Neural progenitor cell (in vitro differentiated cells): Measurements from ENCODE around the gene OS9. TPM values are rescaled to one million over a fixed set of nuclear protein-coding genes. Genes with fewer than 3 reads are reported as not detected.

ENCODE experiments used
- DNase-seq: peaks from one replicate; pipeline ENCODE4 v3.0.0-alpha.2; 2016; ENCODE audit warnings: low spot score
- H2AFZ ChIP-seq: fragments of 200-600 bp; sonication (generic); replicated peaks from 2 replicates; pipeline ENCODE4 v1.6.1; 2016; ENCODE audit warnings: antibody characterized with exemption
- H3F3A ChIP-seq: fragments of 200-600 bp; sonication (generic); 2 replicates; pipeline ENCODE4 v1.6.1; 2016; ENCODE audit warnings: antibody characterized with exemption, low read depth
- H3K27ac ChIP-seq: fragments of 200-600 bp; sonication (generic); 2 replicates; pipeline ENCODE4 v1.5.1; 2016; ENCODE audit warnings: mild to moderate bottlenecking
- H3K27me3 ChIP-seq: fragments of 200-600 bp; sonication (generic); 2 replicates; pipeline ENCODE4 v1.6.1; 2016; ENCODE audit warnings: mild to moderate bottlenecking, moderate library complexity
- H3K36me3 ChIP-seq: fragments of 200-600 bp; sonication (generic); 2 replicates; pipeline ENCODE4 v1.5.1; 2016
- H3K4me1 ChIP-seq: fragments of 200-600 bp; sonication (generic); 2 replicates; pipeline ENCODE4 v1.6.1; 2016; ENCODE audit warnings: mixed run types
- H3K4me2 ChIP-seq: fragments of 200-600 bp; sonication (generic); 2 replicates; pipeline ENCODE4 v1.6.1; 2016
- H3K4me3 ChIP-seq: fragments of 200-600 bp; sonication (generic); 2 replicates; pipeline ENCODE4 v1.5.1; 2016
- H3K79me2 ChIP-seq: fragments of 200-600 bp; sonication (generic); 2 replicates; pipeline ENCODE4 v1.6.1; 2016; ENCODE audit warnings: low read depth
- H3K9ac ChIP-seq: fragments of 200-600 bp; sonication (generic); 2 replicates; pipeline ENCODE4 v1.6.1; 2016
- H3K9me3 ChIP-seq: fragments of 200-600 bp; sonication (generic); 2 replicates; pipeline ENCODE4 v1.5.1; 2016; ENCODE audit warnings: low read depth
- H4K20me1 ChIP-seq: fragments of 200-600 bp; sonication (generic); 2 replicates; pipeline ENCODE4 v1.6.1; 2016; ENCODE audit warnings: low read depth
- H3K27ac Mint-ChIP-seq: 3 replicates; pipeline ENCODE4 v1.8.0; 2021; ENCODE audit warnings: mixed read lengths
- H3K27me3 Mint-ChIP-seq: 2 replicates; pipeline ENCODE4 v1.8.0; 2022; ENCODE audit warnings: low read depth, mild to moderate bottlenecking, inconsistent platforms, moderate library complexity, mixed read lengths; ENCODE audit not compliant: insufficient read depth
- H3K36me3 Mint-ChIP-seq: 3 replicates; pipeline ENCODE4 v1.8.0; 2021; ENCODE audit warnings: mixed read lengths
- H3K4me1 Mint-ChIP-seq: 3 replicates; pipeline ENCODE4 v1.8.0; 2021; ENCODE audit warnings: mixed read lengths
- H3K4me3 Mint-ChIP-seq: 3 replicates; pipeline ENCODE4 v1.8.0; 2021; ENCODE audit warnings: mild to moderate bottlenecking, moderate library complexity, mixed read lengths
- H3K9me3 Mint-ChIP-seq: 3 replicates; pipeline ENCODE4 v1.8.0; 2020; ENCODE audit warnings: mixed read lengths
- CTCF ChIP-seq: fragments of 200-600 bp; sonication (generic); IDR thresholded peaks from 2 replicates; pipeline ENCODE4 v1.5.1; 2017; ENCODE audit warnings: antibody characterized with exemption, mild to moderate bottlenecking
- EZH2 ChIP-seq: fragments of 200-600 bp; sonication (generic); IDR thresholded peaks from 2 replicates; pipeline ENCODE4 v1.6.1; 2017; ENCODE audit warnings: antibody characterized with exemption, mild to moderate bottlenecking, moderate library complexity
- EZH2phosphoT487 ChIP-seq: fragments of 200-600 bp; sonication (generic); IDR thresholded peaks from 2 replicates; pipeline ENCODE4 v1.6.1; 2017; ENCODE audit warnings: antibody characterized with exemption
- total RNA-seq: library from RNA; depleted of rRNA; stranded (reverse); fragments of >200 nt; gene quantifications from 2 replicates; pipeline ENCODE4 v1.2.3, GENCODE V29; 2015; ENCODE audit warnings: low replicate concordance

Gene OS9
- total RNA-seq, 1 donor from 2014 or later: 113 TPM

- Histone ChIP-seq H3K4me2 (peak overlapping the region; percentile 79), H3F3A (peaks cover 37% of the 10 kb centered on the region), H3K27ac (no peak overlapping the region), H3K4me1 (peaks cover 24% of the 10 kb centered on the region), H3K9ac (no peak overlapping the region), H3K36me3 (no peaks in the 10 kb centered on the region), H2AFZ (no peak overlapping the region), H4K20me1 (peaks cover 32% of the 10 kb centered on the region), H3K4me3 (peak overlapping the region; percentile 13), H3K9me3 (no peaks in the 10 kb centered on the region), H3K27me3 (peaks cover 56% of the 10 kb centered on the region), H3K79me2 (peaks cover 8% of the 10 kb centered on the region)
- H3K36me3 Mint-ChIP-seq: peaks cover 18% of the 10 kb centered on the region
- no peak for TF ChIP-seq EZH2
- TF ChIP-seq EZH2phosphoT487: no peak
- TF ChIP-seq CTCF: no peak
- peaks cover 4% of the 10 kb centered on the region for H3K9me3 Mint-ChIP-seq
- DNase-seq: no peak
- H3K4me3 Mint-ChIP-seq: no peak overlapping the region
- no peak overlapping the region for H3K27ac Mint-ChIP-seq
- H3K4me1 Mint-ChIP-seq: peaks cover 28% of the 10 kb centered on the region
- peaks cover 47% of the 10 kb centered on the region for H3K27me3 Mint-ChIP-seq
These were observed 73.4 kb downstream of the OS9 start for GRCh38 chr12:57767305-57767698.

- no peaks in the 10 kb centered on the region for H3K9me3 ChIP-seq
- TF ChIP-seq EZH2: no peak
- no peak for TF ChIP-seq EZH2phosphoT487
- no peak for TF ChIP-seq CTCF
- H3K27ac Mint-ChIP-seq: no peak overlapping the region
- H3K36me3 Mint-ChIP-seq: peaks cover 18% of the 10 kb centered on the region
- no peak overlapping the region for H3K9ac ChIP-seq
- H3K27me3 Mint-ChIP-seq: peaks cover 44% of the 10 kb centered on the region
- no peak overlapping the region for H3K4me2 ChIP-seq
- no peak overlapping the region for H3K4me3 ChIP-seq
- H3K4me1 ChIP-seq: peaks cover 24% of the 10 kb centered on the region
- peaks cover 29% of the 10 kb centered on the region for H4K20me1 ChIP-seq
- H3K9me3 Mint-ChIP-seq: peaks cover 4% of the 10 kb centered on the region
- no peak overlapping the region for H3K4me3 Mint-ChIP-seq
- H3K27me3 ChIP-seq: peaks cover 51% of the 10 kb centered on the region
- no peak overlapping the region for H2AFZ ChIP-seq
- no peak for DNase-seq
- no peak overlapping the region for H3K27ac ChIP-seq
- H3K4me1 Mint-ChIP-seq: peaks cover 29% of the 10 kb centered on the region
- H3K36me3 ChIP-seq: no peaks in the 10 kb centered on the region
- peaks cover 8% of the 10 kb centered on the region for H3K79me2 ChIP-seq
- peaks cover 40% of the 10 kb centered on the region for H3F3A ChIP-seq
These were observed 73.9 kb downstream of the OS9 start for GRCh38 chr12:57767876-57768275.

- H4K20me1 ChIP-seq: peaks cover 29% of the 10 kb centered on the region
- Mint-ChIP-seq H3K4me3 (peak overlapping the region; percentile 39), H3K27ac (no peak overlapping the region), H3K4me1 (peaks cover 28% of the 10 kb centered on the region), H3K9me3 (peaks cover 2% of the 10 kb centered on the region), H3K36me3 (peaks cover 14% of the 10 kb centered on the region), H3K27me3 (peaks cover 28% of the 10 kb centered on the region)
- no peak for TF ChIP-seq CTCF
- no peak for TF ChIP-seq EZH2
- no peak for TF ChIP-seq EZH2phosphoT487
- peaks cover 24% of the 10 kb centered on the region for H3K4me1 ChIP-seq
- peaks cover 45% of the 10 kb centered on the region for H3K27me3 ChIP-seq
- H2AFZ ChIP-seq: no peak overlapping the region
- H3K9me3 ChIP-seq: no peaks in the 10 kb centered on the region
- no peak overlapping the region for H3K27ac ChIP-seq
- H3K4me3 ChIP-seq: no peak overlapping the region
- no peak overlapping the region for H3K4me2 ChIP-seq
- peaks cover 8% of the 10 kb centered on the region for H3K79me2 ChIP-seq
- no peak overlapping the region for H3K9ac ChIP-seq
- peaks cover 43% of the 10 kb centered on the region for H3F3A ChIP-seq
- H3K36me3 ChIP-seq: no peaks in the 10 kb centered on the region
- DNase-seq: no peak
These were observed 75.7 kb downstream of the OS9 start for GRCh38 chr12:57769594-57769993.
